GM10248 (cell line): ENCODE results near the gene COL11A2.

Experiments
- CTCF ChIA-PET: fragments of 300-600 bp; sonication (Branson Sonifier 250); formaldehyde crosslinking; extraction: SDS; loops from one replicate; lab custom pipeline; 2021; ENCODE audit warnings: antibody characterized with exemption; lab: Yijun Ruan, JAX
- POLR2A ChIA-PET: fragments of 350-650 bp; sonication (Branson Sonifier 250); formaldehyde crosslinking; extraction: SDS; loops from one replicate; lab custom pipeline; 2020; ENCODE audit warnings: antibody characterized with exemption; lab: Yijun Ruan, JAX
- DNase-seq: peaks from one replicate; pipeline ENCODE4 v3.0.0; 2012; ENCODE audit errors: extremely low spot score
- TF ChIP-seq, protein P1 (sequence below): IDR thresholded peaks from 2 replicates; pipeline ENCODE4 v1.5.1; 2012; ENCODE audit warnings: mild to moderate bottlenecking, low read depth; ENCODE audit errors: extremely low read depth, missing control alignments, control extremely low read depth

The COL11A2 gene

DNA sequence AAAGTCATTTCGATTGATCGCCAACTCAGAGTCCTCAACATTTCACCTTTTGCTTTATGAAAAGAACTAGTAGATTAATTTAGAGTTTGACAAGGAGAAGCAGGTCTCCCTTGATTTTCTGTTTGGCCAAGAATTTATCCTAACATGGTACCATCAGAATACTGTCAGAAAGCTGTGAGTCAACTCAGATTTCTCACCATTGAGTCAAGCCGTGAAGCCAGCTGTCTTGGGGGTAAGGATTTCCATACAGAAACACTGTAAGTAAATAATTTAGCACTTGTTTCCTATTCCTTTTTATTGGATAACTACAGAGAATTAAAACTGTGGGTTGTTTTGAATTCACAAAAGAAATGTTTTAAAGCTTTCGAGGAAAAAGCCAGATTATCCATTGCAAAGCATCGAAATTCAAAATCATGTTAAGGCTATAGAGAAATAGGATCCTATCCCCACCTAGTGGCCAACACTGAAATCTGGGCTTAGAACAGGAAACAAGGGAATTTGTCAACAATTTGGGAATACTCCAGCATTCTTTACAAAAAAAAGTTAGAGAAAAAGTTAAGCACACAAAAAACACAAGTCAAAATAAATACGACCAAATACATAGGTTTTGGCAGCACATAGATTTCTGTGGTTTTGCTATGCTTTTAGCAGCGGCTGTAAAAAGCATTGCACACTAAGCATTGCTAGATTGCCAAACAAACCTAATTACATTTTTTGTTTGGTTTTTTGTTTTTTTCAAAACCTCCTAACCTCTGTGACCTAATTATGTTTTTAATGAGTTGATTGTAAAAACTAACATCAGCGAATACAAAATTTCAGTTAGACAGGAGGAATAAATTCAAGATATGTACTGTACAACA, 44.2 kb downstream of the COL11A2 start:
- ChIA-PET POLR2A (no interaction called here), CTCF (interaction anchor here (0.6 to 8.5 kb wide), 26 partner anchors 9 to 280 kb away, joined by 3 to 86 read pairs (median 6); partner anchors contain the start of genes HLA-DPB1 and RING1)
- TF ChIP-seq, protein P1, sequence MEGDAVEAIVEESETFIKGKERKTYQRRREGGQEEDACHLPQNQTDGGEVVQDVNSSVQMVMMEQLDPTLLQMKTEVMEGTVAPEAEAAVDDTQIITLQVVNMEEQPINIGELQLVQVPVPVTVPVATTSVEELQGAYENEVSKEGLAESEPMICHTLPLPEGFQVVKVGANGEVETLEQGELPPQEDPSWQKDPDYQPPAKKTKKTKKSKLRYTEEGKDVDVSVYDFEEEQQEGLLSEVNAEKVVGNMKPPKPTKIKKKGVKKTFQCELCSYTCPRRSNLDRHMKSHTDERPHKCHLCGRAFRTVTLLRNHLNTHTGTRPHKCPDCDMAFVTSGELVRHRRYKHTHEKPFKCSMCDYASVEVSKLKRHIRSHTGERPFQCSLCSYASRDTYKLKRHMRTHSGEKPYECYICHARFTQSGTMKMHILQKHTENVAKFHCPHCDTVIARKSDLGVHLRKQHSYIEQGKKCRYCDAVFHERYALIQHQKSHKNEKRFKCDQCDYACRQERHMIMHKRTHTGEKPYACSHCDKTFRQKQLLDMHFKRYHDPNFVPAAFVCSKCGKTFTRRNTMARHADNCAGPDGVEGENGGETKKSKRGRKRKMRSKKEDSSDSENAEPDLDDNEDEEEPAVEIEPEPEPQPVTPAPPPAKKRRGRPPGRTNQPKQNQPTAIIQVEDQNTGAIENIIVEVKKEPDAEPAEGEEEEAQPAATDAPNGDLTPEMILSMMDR = peak; percentile 77
- peak; percentile 39 for DNase-seq

DNA sequence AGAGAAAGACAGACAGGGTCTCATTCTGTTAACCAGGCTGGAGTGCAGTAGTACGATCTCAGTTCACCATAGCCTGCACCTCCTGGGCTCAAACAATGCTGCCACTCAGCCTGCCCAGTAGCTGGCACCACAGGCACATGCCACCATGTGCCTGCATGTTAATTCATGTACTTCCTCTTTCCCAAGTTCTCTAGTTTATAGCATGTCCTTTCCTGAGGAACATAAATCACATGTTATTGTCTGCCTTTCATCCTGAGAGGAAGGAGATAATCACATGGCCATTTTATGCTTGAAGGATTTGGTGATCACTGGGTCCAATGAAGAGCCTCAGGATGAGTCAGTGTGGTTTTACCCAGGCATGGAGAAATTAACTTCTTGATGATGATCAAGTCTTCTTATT, 47.9 kb downstream of the COL11A2 start:
- TF ChIP-seq, protein P1 = no peak
- ChIA-PET CTCF (interaction anchor here (1.0 to 8.5 kb wide), 5 partner anchors 8 to 130 kb away, joined by 3 to 86 read pairs (median 4); no protein-coding TSS in a partner anchor), POLR2A (no interaction called here)
- no peak for DNase-seq

DNA sequence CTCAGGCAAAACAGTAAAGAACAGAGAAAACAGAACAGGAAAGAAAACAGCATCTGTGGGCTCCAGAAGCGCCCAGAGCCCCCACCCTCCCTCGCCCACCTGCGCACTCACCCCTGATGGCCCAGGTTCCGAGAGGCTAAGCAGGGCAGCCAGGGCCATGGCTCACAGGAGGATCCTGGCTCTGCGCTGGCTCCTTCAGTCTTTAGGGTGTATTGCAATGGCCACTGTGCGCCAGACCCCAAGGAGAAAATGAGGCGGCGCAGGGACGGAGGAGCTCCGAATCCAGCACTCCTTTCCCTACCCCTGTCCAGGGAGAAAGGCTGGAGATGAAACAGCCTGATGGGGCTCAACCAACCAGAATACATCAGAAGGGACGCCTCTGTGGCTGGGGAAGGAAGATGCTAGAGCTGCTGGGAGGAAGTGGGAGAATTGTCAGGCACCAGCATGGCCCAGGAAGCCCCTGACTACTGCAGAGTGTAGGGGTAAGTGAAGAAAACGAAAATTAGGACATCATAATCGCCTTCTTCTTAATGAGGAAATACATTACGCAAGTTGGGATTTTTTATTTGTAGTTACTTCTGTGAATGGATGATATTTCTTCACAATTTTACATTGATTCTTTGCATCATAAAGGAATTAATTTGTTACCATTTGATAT, 49.0 kb downstream of the COL11A2 start:
- no peak for DNase-seq
- TF ChIP-seq, protein P1 = no peak
- POLR2A ChIA-PET = no interaction called here
- CTCF ChIA-PET = interaction anchor here (0.5 to 8.5 kb wide), 8 partner anchors 12 to 259 kb away, joined by 3 to 86 read pairs (median 4); no protein-coding TSS in a partner anchor

DNA sequence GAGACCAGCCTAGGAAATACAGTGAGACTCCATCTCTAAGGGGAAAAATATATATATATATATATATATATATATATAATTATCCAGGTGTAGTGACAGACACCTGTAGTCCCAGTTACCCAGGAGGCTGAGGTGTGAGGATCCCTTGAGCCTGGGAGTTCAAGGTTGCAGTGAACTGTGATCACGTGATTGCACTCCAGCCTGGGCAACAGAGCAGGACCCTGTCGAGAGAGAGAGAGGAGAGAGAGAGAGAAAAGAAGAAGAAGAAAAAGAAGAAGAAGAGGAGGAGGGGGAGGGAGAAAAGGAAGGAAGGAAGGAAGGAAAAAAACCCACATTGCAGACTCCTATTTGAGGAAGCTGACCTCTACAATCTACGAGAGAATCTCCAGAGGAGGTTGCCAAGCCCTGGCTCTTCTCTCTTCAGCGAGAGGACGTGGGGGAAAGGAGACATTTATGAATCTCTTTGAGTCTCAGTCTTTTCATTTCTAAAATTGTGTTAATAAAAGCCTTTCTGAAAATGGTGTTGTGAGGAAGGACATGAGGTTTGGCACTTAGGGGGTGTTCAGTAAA, 49.7 kb downstream of the COL11A2 start:
- DNase-seq = no peak
- ChIA-PET POLR2A (no interaction called here), CTCF (interaction anchor here (0.5 to 8.5 kb wide), 7 partner anchors 8 to 258 kb away, joined by 3 to 86 read pairs (median 3); no protein-coding TSS in a partner anchor)
- TF ChIP-seq, protein P1 = no peak

DNA sequence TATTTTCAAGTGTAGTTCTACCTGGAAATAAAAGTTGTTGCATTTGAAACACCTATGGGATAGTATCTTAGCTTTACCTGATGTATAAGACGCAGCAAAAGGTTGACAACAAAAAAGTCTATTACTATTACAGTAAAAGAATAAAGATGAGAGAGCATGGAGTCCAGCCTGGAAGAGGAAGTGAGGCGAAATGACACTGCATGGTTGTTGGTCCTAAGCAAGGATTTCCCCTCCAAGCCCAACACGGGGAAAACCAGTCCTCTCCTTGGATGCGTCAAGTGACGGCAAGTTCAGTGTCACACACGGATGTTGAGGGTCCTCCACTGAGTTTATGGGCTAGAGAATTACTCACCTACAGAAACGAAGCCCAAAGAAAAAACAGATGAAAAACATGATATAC, 51.7 kb downstream of the COL11A2 start:
- TF ChIP-seq, protein P1 = no peak
- CTCF ChIA-PET = interaction anchor here (0.8 to 9.4 kb wide), 3 partner anchors 14 to 26 kb away, joined by 3 to 89 read pairs (median 4); no protein-coding TSS in a partner anchor
- DNase-seq = no peak
- POLR2A ChIA-PET = no interaction called here
